GM18870 (cell line): ENCODE measurements around the gene ABCA6.
"Not testable (repeated sequence)": the region's sequence is repeated elsewhere in the genome, so short reads cannot be mapped to it uniquely, and the experiment has no call there.

Experiments
- ATAC-seq: cut with Tn5 transposase; IDR thresholded peaks from one replicate; pipeline ENCODE4 v1.9.1; 2021; ENCODE audit warnings: moderate library complexity; ENCODE audit not compliant: unreplicated experiment

Gene ABCA6

DNA sequence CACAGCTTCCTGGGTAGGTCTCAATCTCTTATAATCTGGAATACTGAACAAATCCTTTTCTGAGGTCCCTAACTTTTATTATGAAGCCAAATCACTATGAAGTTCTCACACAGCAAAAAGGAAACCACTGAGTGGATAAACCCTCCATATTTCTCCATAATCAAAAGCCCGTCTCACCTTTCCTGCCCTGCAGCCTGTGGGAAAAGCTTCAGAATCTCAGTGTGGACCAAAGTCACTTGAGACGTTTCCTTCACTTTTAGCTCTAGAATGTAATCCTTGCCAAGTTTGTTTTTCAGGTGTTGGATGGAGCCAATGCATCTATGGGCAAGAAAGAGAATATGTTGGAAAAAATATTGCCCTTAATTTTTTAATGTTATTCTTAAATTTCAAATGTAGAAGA is 59.0 kb downstream of the ABCA6 start:
- no peak for ATAC-seq

GRCh38 chr17:69078864-69079263 is 62.8 kb downstream of the ABCA6 start:
- no peak for ATAC-seq

DNA sequence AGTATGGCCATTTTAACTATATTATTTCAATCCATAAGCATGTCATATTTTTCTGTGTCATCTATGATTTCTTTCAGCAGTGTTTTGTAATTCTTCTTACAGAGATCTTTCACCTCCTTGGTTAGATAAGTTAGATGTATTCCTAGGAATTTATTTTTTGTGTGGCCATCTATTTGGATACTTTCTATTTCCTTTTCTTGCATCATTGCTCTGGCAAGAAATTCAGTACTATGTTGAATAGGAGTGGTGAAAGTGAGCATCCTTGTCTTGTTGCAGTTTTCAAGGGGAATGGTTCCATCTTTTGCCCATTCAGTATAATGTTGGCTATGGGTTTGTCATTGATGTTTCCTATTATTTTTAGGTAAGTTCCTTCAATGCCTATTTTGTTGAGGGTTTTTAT is 65.9 kb downstream of the ABCA6 start:
- ATAC-seq, result no peak

GRCh38 chr17:69073392-69073791 is 68.3 kb downstream of the ABCA6 start:
- not testable (repeated sequence) for ATAC-seq

DNA sequence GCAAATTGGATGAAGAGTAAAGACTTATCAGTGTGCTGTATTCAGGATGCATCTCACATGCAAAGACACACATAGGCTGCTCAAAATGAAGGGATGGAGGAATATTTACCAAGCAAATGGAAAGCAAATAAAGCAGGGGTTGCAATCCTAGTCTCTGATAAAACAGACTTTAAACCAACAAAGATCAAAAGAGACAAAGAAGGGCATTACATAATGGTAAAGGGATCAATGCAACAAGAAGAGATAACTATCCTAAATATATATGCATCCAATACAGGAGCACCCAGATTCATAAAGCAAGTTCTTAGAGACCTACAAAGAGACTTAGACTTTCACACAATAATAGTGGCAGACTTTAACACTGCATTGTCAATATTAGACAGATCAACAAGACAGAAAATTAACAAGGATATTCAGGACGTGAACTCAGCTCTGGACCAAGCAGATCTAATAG is 68.9 kb downstream of the ABCA6 start:
- not testable (repeated sequence) for ATAC-seq

DNA sequence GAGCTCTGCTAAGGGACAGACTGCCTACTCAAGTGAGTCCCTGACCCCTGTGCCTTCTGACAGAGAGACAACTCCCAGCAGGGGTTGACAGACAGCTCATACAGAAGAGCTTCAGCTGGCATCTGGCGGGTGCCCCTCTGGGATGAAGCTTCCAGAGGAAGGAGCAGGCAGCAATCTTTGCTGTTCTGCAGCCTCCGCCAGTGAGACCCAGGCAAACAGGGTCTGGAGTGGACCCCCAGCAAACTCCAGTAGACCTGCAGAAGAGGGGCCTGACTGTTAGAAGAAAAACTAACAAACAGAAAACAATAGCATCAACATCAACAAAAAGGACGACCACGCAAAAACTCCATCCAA is 70.5 kb downstream of the ABCA6 start:
- ATAC-seq, result not testable (repeated sequence)

- not testable (repeated sequence) for ATAC-seq
These were observed 71.1 kb downstream of the ABCA6 start for GRCh38 chr17:69070378-69071232.

DNA sequence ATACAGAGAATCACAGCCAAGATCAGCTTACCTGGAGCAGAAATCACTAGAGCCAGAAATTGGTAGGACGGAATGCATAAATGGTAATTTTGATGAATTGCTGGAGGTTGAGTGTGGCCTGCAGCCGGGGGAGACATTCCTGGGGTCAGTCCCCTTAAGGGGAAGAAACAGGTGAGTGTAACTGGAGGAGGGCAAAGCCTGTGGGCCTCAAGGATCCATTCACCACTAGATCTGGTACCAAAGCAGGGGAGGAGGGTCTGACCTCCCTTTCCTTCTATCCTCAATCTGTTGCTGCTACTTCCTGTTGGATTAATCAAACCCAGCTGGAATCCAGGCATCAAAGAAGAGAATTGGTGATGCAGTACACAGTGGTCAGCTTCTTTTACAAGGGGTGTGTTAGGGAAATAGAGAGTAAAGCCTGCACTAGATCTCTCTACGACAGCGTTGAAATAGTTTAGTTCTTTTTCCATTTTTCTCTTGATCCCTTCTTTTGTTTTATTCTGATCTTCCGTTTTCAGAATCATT is 72.4 kb downstream of the ABCA6 start:
- no peak for ATAC-seq

- no peak for ATAC-seq
These were observed 74.2 kb downstream of the ABCA6 start for GRCh38 chr17:69067274-69068047.

DNA sequence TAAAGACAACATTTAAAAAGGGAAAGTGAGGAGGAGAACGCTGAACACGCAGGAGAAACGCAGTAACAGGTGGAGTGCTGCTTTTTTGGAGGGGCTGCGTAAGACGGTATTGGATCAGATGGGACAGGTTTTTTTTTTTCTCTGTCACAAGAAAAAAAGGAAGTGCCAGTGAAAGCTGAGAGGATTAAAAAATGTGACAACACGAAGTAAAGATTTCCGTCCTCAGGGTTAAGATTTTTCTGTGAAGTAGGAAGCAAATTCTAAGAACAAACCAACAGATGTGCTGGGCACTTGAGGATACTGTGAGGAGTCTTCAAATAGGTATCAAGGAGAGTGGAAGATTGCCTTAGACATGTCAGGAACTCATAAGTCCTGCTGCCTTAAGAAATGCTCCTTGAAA is 75.2 kb downstream of the ABCA6 start:
- no peak for ATAC-seq

DNA sequence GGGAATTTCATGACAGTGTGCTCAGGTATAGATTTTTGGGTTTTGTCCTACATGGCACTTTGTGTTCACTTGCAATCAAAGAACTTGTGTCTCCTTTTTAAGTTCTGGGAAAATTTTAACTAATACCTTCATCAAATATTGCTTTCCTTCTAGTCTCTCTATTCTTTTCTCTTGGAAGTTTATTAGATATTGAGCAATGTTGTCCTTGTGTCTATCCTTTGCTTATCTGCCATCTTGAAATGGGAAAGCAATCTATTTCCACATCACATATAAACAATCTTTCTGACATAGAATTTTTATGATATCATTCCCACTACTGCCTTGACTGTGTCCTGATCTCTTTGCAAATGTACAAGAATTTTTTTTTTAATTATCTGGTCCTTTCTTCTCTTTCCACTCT is 76.6 kb downstream of the ABCA6 start:
- ATAC-seq, result no peak

DNA sequence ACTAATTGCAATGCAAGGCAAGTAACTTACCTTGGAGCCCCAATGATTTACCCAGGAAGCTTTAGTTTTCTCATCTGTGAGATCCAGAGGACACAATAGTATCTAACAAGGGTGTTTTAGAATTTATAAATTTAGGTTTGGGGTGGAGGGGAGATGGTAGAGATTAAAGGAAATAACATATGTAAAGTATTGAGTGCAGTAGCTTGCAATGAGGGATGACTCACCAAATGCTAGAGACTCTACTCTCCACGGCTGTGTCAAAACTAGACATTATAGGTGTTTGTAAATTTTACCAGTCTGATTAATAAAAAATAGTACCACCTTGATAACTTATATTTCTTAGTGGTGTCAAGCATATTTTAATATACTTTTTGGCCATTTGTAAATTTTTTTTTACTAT is 77.2 kb downstream of the ABCA6 start:
- ATAC-seq, result no peak

- ATAC-seq, result no peak
These were observed 77.7 kb downstream of the ABCA6 start for GRCh38 chr17:69064001-69064400.

DNA sequence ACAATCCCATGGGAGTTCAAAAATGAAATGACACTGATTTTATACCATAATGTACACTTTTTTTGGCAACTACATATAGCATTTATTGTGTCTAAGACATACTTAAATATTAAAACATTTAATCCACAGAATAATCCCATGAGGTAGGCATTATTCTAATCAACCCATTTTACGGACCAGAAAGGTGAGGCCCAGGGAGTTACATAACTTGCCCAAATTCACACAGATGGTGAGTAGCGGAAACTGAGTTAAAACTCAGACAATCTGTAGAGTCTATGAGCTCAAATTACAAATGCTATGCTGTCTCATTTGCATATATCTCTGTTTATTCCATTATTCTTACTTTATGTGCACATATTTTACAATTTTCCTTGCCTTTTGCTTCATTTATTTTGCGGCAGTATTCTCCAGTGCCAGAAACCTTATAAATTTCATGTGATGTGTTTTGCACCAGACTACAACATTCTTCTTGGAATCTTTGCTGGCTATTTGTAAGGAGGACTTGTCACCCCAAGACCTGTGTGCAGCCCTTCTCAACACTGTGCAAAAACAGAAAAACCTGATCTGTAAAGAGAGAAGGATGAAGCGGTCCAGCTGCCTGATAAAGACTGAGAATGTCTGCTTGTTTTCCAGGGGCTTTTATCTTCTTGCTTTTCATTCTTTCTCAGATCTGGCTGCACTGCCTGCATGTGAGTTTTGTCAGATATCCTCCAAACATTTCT is 78.7 kb downstream of the ABCA6 start:
- no peak for ATAC-seq

GRCh38 chr17:69061721-69062556 is 79.8 kb downstream of the ABCA6 start:
- ATAC-seq, result no peak

DNA sequence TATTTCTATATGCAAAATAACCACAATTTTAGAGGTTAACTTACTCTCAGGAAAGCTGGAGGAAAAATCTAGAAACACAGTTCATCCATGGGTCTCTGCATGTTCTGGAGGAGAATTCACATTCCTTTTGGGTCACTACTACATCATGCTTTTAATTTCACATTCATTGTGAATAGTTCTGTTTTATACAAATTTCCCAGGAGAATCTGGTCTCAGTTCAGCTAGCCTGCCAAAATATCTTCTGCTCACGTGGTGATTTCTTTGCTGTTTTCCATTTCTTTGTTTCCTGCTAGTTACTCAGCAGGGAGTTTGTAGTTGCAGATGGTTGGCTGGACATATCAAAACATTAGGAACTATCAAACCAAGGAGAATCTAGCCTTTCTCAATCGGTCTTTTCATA is 80.9 kb downstream of the ABCA6 start, which contains the start of gene ABCA9:
ABCA9 (minus strand) TSS at position 106 of the 400 bp plus-strand sequence. CDS start 9,801 bp downstream, outside the sequence.
- ATAC-seq, result no peak

- no peak for ATAC-seq
These were observed 82.1 kb downstream of the ABCA6 start for GRCh38 chr17:69059458-69060175.

DNA sequence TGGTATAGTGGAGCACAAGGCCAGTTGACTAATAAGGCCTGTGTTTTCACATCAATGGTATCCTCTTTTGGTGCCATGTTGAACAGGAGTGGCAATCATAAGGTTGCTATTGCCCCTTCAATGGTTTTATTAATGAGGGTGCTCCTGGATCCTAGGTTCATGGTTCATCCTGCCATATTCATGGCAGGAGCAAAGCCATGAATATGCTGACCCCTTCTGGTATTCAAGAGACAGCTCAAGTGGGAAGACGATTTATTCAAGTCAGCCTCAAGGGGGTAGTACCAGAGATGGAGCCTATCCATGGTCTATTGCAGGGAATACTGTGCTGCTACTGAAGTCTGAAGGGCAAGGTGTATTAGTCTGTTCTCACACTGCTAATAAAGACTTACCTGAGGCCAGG is 83.5 kb downstream of the ABCA6 start:
- ATAC-seq, result no peak

DNA sequence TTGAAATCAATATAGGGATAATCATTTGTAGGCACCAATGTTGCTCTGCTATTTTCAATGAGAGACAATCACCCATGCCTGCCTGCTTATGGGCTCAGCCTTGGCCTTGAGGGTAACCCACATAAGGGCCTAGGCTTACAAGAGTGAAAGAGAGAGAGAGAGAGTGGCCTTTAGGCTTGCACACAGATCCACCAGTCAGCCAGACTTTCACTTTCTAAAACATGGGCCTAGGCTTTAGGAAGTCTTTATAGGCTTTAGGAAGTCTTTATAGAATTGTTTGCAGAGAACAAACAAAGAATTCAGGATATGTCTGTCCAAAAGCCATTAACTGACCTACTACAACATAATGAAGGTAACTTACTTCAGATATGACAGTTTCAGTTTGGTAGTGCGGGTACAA is 84.4 kb downstream of the ABCA6 start:
- ATAC-seq, result no peak
